Epithelial cell of proximal tubule (primary cell): ENCODE data around the gene PDX1. TPM values are rescaled to one million over a fixed set of nuclear protein-coding genes. Genes with fewer than 3 reads are reported as not detected.

ENCODE experiments used
- DNase-seq: peaks from one replicate; pipeline ENCODE4 v3.0.0-alpha.2; 2011; ENCODE audit warnings: low read depth
- H3K4me3 ChIP-seq: 2 replicates; pipeline ENCODE4 v1.5.1; 2011; ENCODE audit warnings: low read depth, mild to moderate bottlenecking, low read length
- CTCF ChIP-seq: conservative IDR thresholded peaks from 2 replicates; pipeline ENCODE4 v1.5.1; 2012; ENCODE audit warnings: low read depth, mild to moderate bottlenecking, low read length
- total RNA-seq: library from RNA; depleted of rRNA; stranded (reverse); fragments of >200 nt; gene quantifications from 2 replicates; pipeline ENCODE4 v1.2.3, GENCODE V29; 2015

The PDX1 gene
- total RNA-seq, 1 donor from 2014 or later: not detected

- TF ChIP-seq CTCF: no peak
- DNase-seq: no peak
- no peak overlapping the region for H3K4me3 ChIP-seq
Measured at GRCh38 chr13:27918041-27918917, 1.5 kb upstream of the PDX1 start.

- no peak overlapping the region for H3K4me3 ChIP-seq
- no peak for DNase-seq
- no peak for TF ChIP-seq CTCF
Measured at GRCh38 chr13:27918918-27919658, 712 bp upstream of the PDX1 start.

- H3K4me3 ChIP-seq: peak overlapping the region; percentile 23
- TF ChIP-seq CTCF: no peak
- DNase-seq: no peak
Measured at GRCh38 chr13:27919659-27919933, 204 bp upstream of the PDX1 start.

- DNase-seq: no peak
- no peak for TF ChIP-seq CTCF
- peak overlapping the region; percentile 32 for H3K4me3 ChIP-seq
Measured at GRCh38 chr13:27920677-27921420, 1.0 kb downstream of the PDX1 start.

- DNase-seq: no peak
- TF ChIP-seq CTCF: no peak
- H3K4me3 ChIP-seq: peak overlapping the region; percentile 32
Measured at GRCh38 chr13:27921421-27921960, 1.7 kb downstream of the PDX1 start.

GRCh38 chr13:27921961-27922882 lies 2.4 kb downstream of the PDX1 start:
- no peak for TF ChIP-seq CTCF
- no peak overlapping the region for H3K4me3 ChIP-seq
- DNase-seq: no peak
